HFF-Myc (cell line): ENCODE results near the gene DDC.

ENCODE experiments used
- DNase-seq: peaks from one replicate; pipeline ENCODE4 v3.0.0-alpha.2; 2011; ENCODE audit warnings: low read depth; ENCODE audit errors: extremely low read depth
- H3K4me3 ChIP-seq: replicated peaks from 2 replicates; pipeline ENCODE4 v1.5.1; 2011; ENCODE audit warnings: low read depth, mild to moderate bottlenecking, control low read depth, low read length
- CTCF ChIP-seq: IDR thresholded peaks from 2 replicates; pipeline ENCODE4 v1.5.1; 2012; ENCODE audit warnings: mild to moderate bottlenecking, low read depth, low read length, control low read depth; ENCODE audit errors: missing control alignments

Gene DDC

DNA sequence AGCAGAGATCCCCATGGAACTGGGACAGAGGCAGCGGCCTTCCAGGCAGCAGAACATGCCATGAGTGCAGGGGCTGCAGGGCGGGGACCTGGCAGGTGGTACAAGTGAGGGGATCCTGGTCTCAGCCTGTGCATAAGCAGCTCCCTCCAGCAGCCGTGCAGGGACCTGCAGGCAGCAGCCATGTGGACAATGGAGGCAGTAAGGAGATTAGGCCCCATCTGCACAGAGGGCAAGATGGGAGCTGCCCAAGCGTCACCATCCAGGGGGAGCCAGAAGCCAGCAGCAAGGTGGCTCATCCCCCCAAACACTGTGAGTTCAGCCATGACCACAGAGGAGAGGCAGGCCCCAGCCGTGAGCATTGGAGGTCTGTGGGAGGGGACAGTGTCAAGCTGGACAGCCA, 3.1 kb downstream of the DDC start:
- no peak overlapping the region for H3K4me3 ChIP-seq
- no peak for TF ChIP-seq CTCF
- DNase-seq = no peak

DNA sequence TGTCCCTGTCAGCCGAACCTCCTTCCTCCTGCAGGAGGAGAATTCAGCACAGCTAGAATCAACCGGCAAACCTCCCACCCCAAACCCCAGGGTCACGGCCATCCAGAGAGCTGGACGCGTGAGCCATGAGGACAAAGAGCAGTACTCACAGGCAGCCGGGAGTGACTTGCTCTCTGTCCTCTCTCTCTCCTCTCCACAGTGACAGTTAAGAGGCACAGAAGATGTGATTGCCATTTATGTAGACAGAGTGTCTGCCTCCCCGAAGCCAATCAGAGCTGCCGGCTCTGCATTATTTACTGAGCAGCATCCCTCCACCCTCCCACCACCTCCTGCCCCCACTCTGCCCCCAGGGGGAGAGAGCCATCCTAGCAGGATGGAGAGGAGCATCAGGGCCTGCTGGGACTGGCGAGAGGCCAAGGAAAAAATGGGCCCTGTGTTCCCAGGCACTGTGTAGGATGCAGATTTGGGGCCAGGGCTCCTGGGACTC, 4.3 kb downstream of the DDC start:
- TF ChIP-seq CTCF = no peak
- DNase-seq = no peak
- no peak overlapping the region for H3K4me3 ChIP-seq

DNA sequence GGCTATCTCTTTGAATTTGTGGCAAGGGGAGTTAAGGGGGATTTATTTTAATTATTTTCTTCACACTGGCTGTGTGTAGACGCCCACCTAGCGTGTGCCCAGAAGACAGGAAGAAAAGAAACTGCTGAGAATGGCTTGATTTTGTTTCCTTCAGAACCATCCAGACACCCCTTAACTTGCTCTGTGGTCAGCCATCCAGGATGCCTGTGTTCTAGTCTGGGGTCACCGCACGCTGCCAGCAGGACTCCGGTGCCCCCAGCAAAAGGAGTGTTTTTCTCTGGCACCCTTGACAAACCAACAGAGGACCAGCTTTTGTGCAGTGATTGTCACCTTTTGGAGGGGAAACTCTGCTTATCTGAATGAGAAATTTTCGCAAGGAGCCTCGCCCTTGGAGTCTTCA, 5.3 kb downstream of the DDC start:
- TF ChIP-seq CTCF = no peak
- H3K4me3 ChIP-seq = no peak overlapping the region
- no peak for DNase-seq

DNA sequence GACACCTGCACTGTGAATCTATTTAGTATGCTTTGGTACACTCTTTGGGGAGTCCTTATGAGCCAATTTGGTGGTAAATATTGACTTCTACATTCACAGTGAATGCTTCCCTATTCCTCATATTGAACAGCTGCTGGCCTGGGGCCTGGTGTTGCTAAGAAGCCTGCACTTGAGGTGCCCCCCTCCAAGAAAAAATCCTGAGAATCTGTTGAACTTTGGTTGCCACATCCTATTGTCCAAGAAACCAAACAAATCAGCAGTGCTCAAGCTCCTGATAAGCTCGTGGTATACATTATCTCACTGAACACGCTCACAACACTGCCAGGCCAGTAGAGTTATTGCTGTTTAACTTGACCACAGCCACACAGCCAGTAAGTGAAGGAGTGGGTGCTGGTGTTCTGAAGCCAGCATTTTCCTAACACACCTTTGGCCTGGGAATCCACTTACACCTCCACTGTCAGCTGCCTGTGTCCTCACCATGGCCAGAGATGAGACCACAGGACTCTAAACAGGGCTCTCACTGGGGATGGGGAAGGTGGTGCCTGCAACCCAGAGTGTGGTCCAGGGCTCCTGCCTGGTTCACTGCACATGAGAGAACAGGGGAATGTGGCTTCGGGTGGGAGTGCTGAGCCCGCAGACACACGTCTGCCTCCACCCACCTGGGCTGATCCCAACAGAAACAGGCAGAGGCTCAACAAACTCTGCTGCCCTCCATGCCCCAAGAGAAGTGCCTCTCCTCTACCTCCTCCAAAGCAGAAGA, 6.7 kb downstream of the DDC start:
- DNase-seq = no peak
- TF ChIP-seq CTCF = no peak
- H3K4me3 ChIP-seq = no peak overlapping the region

GRCh38 chr7:50557099-50557498, 8.1 kb downstream of the DDC start:
- DNase-seq = no peak
- TF ChIP-seq CTCF = no peak
- no peak overlapping the region for H3K4me3 ChIP-seq

DNA sequence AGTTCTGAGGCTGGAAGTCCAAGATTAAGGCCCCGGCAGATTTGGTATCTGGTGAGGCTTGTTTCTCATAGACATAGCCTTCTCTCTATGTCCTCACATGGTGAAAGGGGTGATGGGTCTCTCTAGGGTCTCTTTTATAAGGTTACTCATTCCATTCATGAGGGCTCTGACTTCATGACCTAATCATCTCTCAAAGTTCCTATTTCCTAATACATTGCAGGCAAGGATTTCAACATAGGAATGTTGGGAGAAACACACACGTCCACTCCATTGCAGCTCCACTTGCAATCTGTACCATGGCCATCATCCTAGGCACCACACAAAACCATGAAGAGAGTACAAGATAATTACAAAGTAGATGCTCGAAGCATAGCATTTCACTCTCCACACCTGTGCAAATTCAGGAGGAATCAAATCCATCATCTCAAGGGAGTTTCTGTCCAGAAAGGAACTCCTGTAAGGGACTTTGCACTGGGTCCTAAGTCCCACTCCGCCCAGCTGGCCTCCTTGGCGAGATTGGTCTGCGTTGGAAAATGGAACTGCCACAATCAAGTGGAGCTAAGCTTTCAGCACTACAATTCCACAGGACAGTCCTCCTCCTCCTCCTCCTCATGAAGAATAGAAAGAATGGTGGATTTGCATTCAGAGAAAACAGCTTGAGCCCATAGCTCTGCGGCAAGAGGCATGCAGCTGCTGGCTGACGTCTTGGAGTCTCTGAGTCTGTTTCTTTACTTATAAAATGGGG, 8.8 kb downstream of the DDC start:
- no peak for DNase-seq
- no peak overlapping the region for H3K4me3 ChIP-seq
- no peak for TF ChIP-seq CTCF
